ENCODE data around the gene MPPE1.

MPPE1 gene

GRCh38 chr18:11834772-11835171 is 73.3 kb downstream of the MPPE1 start:
- Mint-ChIP-seq H3K36me3 (no peaks in the 10 kb centered on the region), H3K4me1 (ENCODE audit: low read depth) (no peaks in the 10 kb centered on the region), H3K27me3 (peaks cover 2% of the 10 kb centered on the region), H3K27ac (no peak overlapping the region), H3K4me3 (no peak overlapping the region), H3K9me3 (ENCODE audit: low read depth) (no peaks in the 10 kb centered on the region)

All from activated naive CD8-positive, alpha-beta T cell (primary cell).